Epithelial cell of proximal tubule (primary cell): ENCODE data around the gene ATF7. TPM values are rescaled to one million over a fixed set of nuclear protein-coding genes. Genes with fewer than 3 reads are reported as not detected.
"Not testable (repeated sequence)": the region's sequence is repeated elsewhere in the genome, so short reads cannot be mapped to it uniquely, and the experiment has no call there.

ENCODE experiments used
- DNase-seq: peaks from one replicate; pipeline ENCODE4 v3.0.0-alpha.2; 2011; ENCODE audit warnings: low read depth
- H3K4me3 ChIP-seq: 2 replicates; pipeline ENCODE4 v1.5.1; 2011; ENCODE audit warnings: low read depth, mild to moderate bottlenecking, low read length
- total RNA-seq: library from RNA; depleted of rRNA; stranded (reverse); fragments of >200 nt; gene quantifications from 2 replicates; pipeline ENCODE4 v1.2.3, GENCODE V29; 2015
- TF ChIP-seq, protein P1 (sequence below): conservative IDR thresholded peaks from 2 replicates; pipeline ENCODE4 v1.5.1; 2012; ENCODE audit warnings: low read depth, mild to moderate bottlenecking, low read length

The ATF7 gene
- total RNA-seq, 1 donor from 2014 or later = 9.2 TPM

GRCh38 chr12:53600490-53601295, 25.5 kb downstream of the ATF7 start:
- no peak for DNase-seq
- TF ChIP-seq, protein P1, sequence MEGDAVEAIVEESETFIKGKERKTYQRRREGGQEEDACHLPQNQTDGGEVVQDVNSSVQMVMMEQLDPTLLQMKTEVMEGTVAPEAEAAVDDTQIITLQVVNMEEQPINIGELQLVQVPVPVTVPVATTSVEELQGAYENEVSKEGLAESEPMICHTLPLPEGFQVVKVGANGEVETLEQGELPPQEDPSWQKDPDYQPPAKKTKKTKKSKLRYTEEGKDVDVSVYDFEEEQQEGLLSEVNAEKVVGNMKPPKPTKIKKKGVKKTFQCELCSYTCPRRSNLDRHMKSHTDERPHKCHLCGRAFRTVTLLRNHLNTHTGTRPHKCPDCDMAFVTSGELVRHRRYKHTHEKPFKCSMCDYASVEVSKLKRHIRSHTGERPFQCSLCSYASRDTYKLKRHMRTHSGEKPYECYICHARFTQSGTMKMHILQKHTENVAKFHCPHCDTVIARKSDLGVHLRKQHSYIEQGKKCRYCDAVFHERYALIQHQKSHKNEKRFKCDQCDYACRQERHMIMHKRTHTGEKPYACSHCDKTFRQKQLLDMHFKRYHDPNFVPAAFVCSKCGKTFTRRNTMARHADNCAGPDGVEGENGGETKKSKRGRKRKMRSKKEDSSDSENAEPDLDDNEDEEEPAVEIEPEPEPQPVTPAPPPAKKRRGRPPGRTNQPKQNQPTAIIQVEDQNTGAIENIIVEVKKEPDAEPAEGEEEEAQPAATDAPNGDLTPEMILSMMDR = no peak

GRCh38 chr12:53599579-53599978, 26.6 kb downstream of the ATF7 start:
- DNase-seq = no peak
- TF ChIP-seq, protein P1 = no peak
- H3K4me3 ChIP-seq = no peak overlapping the region

More at GRCh38 chr12:53600490-53601295, 25.5 kb downstream of the ATF7 start:
- H3K4me3 ChIP-seq = no peak overlapping the region

- H3K4me3 ChIP-seq, DNase-seq: not testable (repeated sequence)
These were observed 27.2 kb downstream of the ATF7 start for GRCh38 chr12:53598971-53599370.

GRCh38 chr12:53596920-53597363, 29.2 kb downstream of the ATF7 start:
- no peak for DNase-seq
- no peak overlapping the region for H3K4me3 ChIP-seq

GRCh38 chr12:53594897-53595615, 31.1 kb downstream of the ATF7 start:
- TF ChIP-seq, protein P1 = no peak
- no peak for DNase-seq
- no peak overlapping the region for H3K4me3 ChIP-seq

More at GRCh38 chr12:53596920-53597363, 29.2 kb downstream of the ATF7 start:
- TF ChIP-seq, protein P1 = no peak

- no peak for DNase-seq
- TF ChIP-seq, protein P1 = no peak
- no peak overlapping the region for H3K4me3 ChIP-seq
These were observed 32.5 kb downstream of the ATF7 start for GRCh38 chr12:53593707-53594106.

DNA sequence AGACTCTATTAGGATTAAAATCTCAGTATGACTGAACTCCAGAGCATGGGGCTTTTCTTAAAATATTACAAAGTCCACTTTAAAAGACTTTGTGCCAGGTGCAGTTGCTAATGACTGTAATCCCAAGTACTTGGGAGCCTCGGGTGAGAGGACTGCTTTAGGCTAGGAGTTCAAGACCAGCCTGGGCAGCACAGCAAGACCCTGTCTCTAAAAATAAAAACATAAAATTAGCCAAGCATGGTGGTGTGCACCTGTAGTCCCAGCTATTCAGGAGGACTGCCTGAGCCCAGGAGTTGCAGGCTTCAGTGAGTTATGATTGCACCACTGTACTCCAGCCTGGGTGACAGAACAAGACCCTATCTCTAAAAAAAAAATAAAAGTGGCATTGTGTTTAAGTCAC, 33.2 kb downstream of the ATF7 start:
- TF ChIP-seq, protein P1 = no peak
- H3K4me3 ChIP-seq = no peak overlapping the region
- no peak for DNase-seq
